GM19099 (cell line): ENCODE results near the gene PLEKHG1.

ENCODE experiments used
- POLR2A ChIP-seq: IDR thresholded peaks from 3 replicates; pipeline ENCODE4 v1.6.1; 2011; ENCODE audit warnings: low read depth; ENCODE audit not compliant: insufficient read length; ENCODE audit errors: extremely low read depth

The PLEKHG1 gene

DNA sequence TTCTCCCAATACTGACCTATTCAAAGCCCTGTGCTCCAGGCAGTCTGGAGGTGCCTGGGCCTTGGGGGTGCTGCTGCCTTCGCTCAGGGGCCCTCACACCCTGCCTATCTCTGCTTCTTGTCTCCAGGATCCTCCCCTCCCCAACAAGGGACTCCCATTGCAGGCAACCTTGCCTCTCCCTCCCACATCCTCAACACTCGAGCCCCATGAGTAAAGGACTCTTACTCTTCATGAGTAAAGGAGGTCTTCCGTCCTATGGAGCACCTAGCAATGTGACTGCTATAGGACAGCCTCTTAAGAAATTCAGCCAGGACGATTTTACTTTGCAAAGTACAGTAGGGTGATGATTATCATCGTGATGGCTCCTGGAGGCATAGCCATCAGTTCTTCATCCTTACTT, 24.5 kb downstream of the PLEKHG1 start:
- no peak for TF ChIP-seq POLR2A

DNA sequence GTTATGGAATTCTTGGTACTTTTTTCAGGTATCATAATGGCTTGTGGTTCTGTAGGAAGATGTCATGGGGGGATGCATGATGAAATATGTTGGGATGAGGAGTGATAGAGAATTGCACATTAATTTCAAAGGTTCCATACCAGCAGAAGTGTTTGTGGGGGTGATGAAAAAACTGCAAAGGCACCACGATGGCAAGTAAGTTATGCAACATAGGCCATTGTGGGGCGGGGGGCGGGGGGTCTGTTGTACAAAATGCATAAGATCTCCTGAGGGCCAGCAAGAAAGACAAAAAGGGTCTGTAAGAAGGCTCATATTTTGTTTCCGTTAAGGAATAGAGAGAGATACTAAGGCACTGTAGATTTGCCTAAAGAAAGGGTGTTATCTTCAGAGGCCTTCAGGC, 26.2 kb downstream of the PLEKHG1 start:
- TF ChIP-seq POLR2A: no peak

DNA sequence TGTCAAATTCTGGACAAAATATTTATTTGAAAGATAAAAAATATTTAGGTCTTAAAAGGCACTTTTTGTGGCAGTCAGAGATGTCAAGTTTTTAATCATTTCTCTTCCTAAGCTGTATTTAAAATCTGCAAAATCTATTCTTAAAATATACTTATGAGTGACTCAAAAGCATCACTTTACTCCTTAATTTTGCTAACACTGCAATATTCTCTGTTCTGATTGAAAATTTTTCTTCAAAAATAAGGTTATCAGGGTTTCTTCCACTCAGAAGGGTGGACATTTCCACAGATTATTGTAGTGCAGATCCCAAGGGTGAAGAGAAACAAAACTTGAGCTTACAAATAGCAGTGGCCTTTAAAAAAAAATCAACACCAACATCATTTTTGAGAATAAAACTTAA, 27.5 kb downstream of the PLEKHG1 start:
- no peak for TF ChIP-seq POLR2A

DNA sequence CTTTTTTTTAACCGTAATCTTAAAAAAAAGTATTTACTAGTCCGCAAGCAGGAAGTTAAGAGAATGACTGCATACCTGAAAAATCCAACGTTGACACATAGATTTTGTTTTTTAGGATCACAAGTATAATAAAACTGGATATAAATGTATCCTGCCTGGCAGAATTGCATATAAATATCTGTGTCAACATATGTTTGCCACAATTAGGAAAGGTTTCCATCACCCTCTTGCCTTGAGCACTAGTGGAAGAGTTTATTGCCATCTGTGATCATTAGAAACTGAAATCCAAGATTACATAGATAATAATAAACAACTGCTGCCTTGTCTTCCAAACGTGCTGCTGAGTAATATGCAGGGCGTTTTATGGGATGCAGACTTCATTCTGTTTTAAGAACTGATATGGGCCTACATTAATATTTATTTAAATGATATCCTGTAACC, 27.9 kb downstream of the PLEKHG1 start:
- no peak for TF ChIP-seq POLR2A

DNA sequence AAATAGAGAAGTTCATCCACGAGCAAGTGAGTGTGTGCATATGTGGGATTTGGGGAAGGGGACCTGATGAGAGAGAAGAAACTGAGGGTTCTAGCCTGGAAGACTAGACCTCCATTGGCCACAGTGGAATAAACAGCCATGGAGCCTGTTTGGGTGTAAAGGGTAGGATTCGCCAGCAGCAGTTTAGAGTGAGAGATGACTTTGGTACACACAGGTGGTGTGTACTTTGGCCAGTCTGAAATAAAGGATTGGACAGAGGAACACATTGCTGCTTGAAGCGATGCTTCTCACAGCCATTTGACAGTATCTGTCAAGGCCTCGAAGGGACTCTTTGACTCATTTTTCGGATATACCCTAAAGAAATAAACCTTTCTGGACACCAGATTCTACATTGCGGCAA, 29.2 kb downstream of the PLEKHG1 start:
- TF ChIP-seq POLR2A: no peak

DNA sequence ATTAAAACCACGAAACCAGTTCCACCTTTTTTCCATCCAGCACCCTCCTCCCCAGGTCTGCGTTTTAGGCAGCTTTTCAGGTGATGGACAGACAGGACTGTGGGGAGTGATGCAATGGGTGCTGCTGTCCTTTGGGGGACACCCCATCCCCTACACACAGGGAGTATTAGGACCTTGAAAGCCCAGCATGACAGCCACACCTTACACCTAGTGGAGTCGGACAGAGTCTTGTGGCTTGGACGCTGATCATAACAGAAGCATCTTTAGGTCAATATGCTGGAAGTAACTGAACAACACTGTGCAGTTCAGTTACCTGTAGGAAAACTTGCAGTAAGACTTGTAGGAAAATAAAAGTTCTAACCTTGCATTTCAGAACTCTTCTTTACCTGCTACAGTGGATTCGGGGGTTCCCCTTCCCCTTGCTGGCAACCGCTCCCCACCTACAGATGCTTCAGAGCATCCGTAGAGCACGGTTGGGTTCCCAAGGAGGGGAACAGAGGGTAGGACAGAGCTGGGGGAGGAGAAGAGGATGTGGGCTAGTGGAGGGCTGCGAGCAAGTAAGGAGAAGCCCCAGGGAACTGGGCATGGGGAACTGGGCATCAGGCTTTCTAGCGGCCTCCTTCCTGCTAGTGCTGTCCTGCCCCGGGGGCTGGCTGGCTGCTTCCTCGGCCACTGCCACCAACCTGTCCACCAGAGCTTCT, 31.7 kb downstream of the PLEKHG1 start:
- TF ChIP-seq POLR2A: no peak

DNA sequence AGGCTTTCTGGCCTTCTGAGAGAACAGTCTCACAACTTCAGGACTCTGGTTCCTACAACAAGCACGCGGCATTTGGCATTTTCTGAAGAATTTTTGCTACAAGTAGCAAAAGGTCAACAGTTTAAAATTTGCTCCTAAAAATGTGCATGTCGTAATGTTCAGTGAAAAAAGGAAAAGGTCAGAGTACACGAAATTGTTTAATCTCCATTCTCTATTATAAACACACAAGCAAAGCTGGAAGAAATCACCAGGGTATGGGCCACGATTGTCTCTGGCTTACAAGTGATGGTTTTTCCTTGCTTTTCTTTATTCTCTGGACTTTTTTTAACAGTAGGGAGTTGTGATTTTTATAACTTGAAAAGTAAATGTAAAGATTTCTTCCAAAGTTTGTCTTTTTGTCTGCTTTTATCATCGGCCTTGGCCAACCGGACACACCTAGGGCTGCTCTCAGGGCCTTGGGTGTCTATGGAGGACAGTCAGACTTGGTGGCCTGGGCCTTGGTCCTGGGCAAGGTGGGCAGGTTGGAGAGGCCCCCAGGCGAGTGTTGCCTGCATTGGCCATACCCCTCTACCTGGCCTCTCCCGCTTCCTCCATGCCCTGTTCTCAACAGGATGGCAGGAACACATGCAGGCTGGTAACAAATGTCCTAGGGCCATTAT, 32.4 kb downstream of the PLEKHG1 start:
- TF ChIP-seq POLR2A: no peak

DNA sequence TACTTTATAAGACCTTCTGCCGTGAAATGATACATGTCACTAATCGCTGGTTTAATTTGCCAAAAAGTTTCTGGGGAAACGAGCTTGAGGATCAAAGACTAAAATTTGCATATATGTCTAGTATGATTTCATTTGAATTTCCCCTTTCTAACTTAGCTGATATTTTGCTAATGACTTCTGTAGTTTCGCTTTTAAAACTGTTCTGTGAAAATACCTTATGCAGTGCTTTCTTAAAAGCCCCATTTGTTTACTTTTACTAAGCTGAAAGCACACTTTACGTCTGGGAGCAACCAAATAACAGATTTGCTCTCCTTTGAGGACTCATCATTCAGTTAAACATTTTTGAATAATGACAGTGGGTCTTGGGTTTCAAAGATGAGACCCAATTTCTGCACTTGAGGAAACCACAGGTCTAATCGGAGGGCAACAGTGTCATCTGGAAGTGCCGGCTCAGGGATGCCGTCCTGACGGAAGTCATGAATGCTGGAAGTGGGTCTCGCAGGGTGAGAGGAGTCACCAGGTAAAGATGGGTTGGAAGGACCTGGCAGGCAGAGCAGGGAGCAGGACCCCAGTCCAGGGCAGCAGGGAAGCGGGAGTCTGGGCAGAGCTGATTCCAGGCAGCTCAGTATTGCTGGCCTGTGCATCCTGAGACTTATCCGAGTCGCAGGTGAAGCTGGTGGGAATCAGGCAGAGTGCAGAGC, 33.2 kb downstream of the PLEKHG1 start:
- TF ChIP-seq POLR2A: no peak

DNA sequence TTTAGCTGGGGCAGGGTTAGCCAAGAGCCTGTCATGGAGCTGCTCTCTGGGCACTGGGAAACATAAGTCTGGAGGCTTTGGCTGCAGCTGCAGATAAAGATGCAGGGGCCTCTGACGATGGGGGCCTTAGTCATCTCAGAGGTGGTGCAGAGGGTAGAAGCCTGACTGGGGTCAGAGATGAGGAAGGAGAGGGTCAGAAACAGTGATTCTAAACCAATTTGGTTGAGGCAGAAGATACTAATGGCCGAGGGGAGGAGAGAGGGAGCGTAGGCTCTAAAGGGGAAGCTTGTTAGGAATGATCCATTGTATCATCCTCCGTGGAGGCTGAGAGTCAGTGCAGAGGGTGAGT, 33.8 kb downstream of the PLEKHG1 start:
- TF ChIP-seq POLR2A: no peak

DNA sequence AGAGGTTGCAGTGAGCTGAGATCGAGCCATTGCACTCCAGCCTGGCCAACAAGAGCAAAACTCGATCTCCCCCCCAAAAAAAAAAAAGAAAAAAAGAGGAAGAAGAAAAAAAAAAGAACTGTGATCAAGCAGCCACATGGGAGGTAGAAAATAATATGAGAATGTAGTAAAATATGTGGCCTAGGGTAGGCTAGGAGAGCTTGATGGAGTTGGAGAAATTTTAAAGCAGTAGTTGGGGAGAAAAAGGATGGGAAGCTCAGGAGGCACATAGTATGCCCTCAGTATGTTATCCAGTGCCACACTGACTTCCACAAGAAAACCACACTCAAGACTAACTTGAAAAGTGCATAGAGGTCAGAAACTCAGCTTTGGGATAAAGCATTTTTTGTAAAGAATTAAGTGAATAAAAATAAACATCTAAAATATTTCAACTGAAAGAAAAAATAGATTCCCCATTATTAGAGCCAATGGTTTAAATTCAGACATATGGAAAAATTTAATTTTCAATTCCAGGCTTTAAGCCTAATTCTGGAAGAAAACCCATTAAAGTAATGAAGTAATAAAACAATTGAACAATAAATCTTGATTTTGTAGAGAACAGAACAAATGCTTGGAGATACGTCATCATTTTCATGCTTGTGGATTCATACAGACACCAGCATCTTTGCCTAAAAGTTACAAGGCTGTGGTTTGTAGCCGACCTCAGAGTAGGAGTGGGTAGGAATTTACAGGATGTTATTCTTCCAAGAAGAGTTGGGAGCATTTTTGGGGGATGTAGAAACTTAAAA, 34.7 kb downstream of the PLEKHG1 start:
- no peak for TF ChIP-seq POLR2A

DNA sequence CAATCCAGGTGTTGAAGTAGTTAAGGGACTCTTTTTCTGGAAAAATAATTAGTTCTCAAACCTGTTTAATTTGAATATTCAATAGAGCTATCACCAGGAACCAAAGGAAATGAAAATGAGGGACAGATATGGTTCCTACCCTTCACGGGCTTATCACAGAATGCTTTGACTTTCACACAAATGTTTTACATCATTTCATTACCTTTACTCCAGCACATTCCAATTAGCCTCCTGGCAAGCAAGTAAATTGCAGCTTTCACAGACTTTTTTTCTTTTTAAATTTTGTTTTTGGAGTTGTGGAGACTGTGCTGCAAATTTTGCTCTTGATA, 35.2 kb downstream of the PLEKHG1 start:
- no peak for TF ChIP-seq POLR2A

DNA sequence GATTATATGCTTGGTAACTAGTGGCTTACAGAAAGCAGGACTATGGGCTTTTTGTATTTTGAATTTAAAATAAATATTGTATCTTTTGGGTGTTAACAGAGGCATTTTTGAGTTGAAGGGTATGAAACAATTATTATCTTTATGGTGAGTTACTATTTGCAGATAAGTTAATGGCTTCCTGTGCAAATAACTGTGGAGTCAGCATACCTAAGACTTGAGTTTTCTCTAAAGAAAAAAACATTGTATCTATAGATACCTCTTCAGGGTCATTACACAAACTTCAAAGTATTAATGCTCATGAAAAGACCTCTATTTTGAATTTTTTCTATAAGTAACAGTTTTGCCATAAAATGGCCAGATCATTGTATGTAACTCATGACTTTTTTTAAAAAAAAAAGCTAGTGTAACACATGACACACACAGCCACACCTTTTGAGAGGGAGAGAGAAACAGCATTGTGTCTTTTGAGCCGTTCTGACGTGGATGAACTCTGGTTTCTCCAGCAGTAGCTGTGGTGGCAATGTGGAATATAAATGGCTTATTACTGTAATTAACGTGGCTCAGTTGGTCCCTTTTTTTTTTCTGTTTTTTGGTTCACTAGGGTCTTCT, 36.3 kb downstream of the PLEKHG1 start:
- TF ChIP-seq POLR2A: no peak

DNA sequence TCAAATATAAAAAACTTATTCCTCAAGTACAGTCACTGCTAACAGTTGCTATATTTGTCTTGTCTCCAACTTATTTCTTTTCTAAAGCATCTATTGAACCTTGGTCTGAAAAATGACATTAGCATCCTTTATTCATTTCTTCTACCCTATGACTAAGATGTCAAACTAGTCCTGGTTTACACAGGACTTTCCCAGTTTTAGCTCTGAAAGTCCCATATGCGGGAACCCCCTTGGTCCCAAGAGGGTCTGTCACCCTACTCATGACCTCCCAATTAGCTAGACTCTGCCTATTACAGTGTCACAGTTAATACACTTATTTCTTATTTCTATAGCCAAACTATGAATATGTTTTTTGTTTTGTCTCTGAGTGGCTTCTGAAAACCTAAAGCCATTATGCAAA, 37.1 kb downstream of the PLEKHG1 start:
- TF ChIP-seq POLR2A: no peak

DNA sequence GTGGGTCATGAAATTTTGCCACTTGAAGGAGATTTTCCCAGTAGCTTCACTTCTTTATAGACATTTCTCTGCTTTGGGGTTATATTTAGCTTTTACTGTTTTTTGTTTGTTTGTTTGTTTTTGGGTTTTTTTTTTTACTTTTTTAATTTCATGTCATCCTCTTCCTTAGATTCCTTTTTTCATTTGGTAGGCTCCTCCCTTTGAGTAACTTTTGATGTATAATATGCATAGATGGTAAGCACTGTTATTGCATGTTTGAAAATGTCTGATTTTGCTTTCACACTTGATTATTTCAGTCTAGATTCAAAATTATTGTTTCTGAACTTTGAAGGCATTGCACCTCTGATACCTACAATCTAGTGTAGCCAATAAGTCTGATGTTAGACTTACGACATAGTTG, 37.6 kb downstream of the PLEKHG1 start:
- no peak for TF ChIP-seq POLR2A

DNA sequence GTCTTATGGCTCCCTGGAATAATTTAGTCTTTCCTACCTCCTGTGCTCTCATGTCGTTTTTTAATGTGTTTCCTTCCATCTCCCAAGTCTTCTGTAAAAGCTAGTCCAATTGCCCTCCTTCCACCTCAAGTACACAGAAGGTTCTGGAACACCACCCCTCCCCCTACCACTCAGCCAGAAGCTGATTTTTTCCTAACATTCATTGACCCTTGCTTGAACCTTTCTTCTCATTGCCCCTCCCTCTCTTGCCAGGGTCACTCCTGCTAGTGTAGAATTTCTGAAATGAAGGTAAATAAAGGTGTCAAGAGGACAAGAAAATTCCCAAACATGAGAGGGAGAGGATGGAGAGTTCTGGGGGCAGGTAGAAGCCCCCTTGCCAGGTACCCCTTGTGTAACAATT, 38.6 kb downstream of the PLEKHG1 start:
- TF ChIP-seq POLR2A: no peak
